HG02870 (cell line): Measurements from ENCODE around the gene GCNT3.
"Not testable (repeated sequence)": the region's sequence is repeated elsewhere in the genome, so short reads cannot be mapped to it uniquely, and the experiment has no call there.

Experiments used
- ATAC-seq: cut with Tn5 transposase; IDR thresholded peaks from one replicate; pipeline ENCODE4 v1.9.1; 2021; ENCODE audit warnings: mild to moderate bottlenecking, moderate library complexity; ENCODE audit not compliant: unreplicated experiment

The GCNT3 gene

GRCh38 chr15:59616379-59616778 is 4.8 kb downstream of the GCNT3 start:
- no peak for ATAC-seq

GRCh38 chr15:59618406-59618805 is 6.8 kb downstream of the GCNT3 start:
- no peak for ATAC-seq

DNA sequence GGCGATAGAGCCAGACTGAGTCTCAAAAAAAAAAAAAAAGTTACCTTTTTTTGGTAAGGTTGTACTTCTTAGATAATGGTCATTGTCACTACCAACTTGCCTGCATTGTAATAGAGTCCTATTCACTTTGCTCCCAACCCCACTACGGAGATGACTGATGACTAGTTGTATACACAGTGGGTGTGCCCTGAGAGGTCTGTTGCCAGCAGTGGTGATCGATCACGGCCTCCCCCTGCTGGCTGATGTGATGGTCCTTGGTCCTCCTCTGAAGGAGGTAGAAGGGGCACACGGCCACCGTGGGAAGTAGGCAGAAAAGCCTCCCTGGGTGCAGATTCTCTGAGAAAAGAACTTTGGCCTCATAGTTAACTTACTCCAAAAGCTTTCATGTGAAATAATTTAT is 10.7 kb downstream of the GCNT3 start:
- no peak for ATAC-seq

- no peak for ATAC-seq
These were observed 21.1 kb downstream of the GCNT3 start for GRCh38 chr15:59632714-59633113.

DNA sequence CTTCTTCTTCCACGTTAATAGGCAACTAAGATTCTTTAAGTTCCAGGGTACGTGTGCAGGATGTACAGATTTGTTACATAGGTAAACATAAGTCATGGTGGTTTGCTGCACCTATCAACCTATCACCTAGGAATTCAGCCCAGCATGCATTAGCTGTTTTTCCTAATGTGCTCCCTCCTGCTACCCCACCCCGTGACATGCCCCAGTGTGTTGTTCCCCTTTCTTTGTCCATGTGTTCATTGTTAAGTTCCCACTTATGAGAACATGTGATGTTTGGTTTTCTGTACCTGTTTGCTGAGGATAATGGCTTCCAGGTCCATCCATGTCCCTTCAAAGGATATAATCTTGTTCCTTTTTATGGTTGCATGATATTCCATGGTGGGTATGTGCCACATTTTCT is 24.6 kb downstream of the GCNT3 start:
- no peak for ATAC-seq

GRCh38 chr15:59637507-59637906 is 25.9 kb downstream of the GCNT3 start:
- not testable (repeated sequence) for ATAC-seq

DNA sequence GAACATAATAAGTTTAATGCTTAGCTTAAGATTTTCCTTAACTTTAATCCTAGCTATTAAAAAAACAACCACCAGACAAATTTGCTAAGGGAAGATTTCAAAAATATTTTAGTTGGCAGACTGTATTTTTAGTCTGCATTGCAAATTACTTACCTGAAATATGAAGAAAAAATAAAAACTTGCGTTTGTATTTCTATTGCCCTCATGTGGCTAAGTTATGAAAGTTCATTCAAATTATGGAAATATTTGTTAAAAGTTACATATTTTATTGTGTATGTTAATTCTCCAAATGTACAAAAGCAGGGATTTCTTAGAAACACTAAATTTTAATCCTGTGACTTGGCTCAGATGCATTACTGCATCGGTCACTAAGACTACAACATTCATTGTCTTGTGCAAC is 30.8 kb downstream of the GCNT3 start:
- no peak for ATAC-seq

DNA sequence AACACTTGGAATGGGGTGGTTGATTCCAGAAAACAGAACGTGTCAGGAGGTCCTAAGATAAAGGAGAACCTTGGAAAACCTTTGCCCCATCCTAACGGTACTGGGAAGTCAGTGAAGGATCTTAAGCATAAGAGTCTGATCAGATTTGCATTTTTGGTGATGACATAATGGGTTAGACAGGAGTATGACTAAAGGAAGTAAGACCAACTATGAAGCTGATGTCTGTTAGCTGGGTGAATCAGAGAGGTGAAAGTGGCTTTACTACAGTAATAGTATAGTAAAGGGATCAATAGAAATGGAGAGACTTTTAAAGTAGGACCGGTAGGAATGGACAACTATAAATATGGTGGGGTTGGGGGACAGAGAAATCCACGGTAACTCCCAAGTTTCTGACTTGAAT is 33.2 kb downstream of the GCNT3 start:
- no peak for ATAC-seq

GRCh38 chr15:59645812-59646211 is 34.2 kb downstream of the GCNT3 start:
- not testable (repeated sequence) for ATAC-seq

- no peak for ATAC-seq
These were observed 34.7 kb downstream of the GCNT3 start for GRCh38 chr15:59646277-59646676.

- ATAC-seq: no peak
These were observed 35.5 kb downstream of the GCNT3 start for GRCh38 chr15:59647085-59647484.

DNA sequence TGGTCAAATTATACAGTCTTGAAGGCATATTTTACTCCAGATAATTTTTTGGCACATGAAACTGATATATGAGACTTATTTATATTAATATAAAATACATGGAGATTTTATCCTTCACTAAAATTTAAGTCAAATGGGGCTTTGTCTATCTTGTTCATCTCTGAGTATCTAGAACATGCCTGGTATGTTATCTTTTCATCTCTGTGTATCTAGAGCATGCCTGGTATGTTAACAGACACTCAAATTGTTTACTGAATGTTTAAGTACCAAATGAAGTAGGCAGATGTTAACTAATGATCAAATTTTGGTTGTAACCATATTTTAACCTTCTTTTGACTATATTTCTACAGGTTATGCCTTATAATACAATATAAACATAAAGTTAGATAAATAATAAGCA is 38.0 kb downstream of the GCNT3 start:
- no peak for ATAC-seq

DNA sequence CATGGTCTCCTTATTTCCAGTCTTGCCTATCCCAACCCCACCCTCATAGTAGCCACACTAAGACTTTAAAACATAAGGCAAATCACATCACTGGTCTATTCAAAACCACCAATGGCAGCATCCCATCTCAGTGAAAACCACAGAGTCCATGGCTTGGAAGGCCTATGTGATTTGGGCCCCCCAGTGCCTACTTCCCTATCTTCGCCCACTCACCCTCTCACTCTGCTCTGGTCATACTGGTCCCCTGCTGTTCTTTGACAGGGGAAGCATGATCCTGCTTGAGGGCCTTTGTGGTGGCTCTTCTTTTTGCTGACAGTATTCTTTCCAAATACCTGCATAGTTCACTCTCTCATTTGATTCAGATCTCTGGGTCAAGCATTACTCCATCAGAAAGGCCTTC is 42.5 kb downstream of the GCNT3 start:
- ATAC-seq: no peak

GRCh38 chr15:59656897-59657634 is 45.5 kb downstream of the GCNT3 start, which contains the start of gene GTF2A2:
TSS of gene GTF2A2 (minus strand) at chr15:59657515. CDS start at chr15:59652277, 5,238 bp downstream.
- ATAC-seq: peak; percentile 96

- no peak for ATAC-seq
These were observed 46.1 kb downstream of the GCNT3 start for GRCh38 chr15:59657635-59658125.

DNA sequence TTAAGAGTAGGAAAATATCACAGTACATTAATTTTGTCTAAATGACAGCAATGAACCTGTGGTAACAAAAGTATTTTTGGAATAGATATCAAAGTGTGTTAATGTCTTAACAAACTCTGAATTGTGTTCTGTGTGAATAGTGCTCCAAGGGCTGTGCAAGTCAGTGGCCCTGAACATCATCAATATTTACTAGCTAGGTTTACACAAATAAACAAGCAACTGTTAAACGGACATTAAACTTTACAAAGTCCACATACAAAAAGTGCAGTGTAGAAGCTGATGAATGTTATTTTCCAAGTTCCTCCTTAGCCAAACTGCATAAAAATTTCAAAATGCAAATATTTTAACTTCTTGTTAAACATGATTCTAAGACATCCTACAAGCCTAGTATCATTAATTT is 47.8 kb downstream of the GCNT3 start:
- ATAC-seq: no peak

DNA sequence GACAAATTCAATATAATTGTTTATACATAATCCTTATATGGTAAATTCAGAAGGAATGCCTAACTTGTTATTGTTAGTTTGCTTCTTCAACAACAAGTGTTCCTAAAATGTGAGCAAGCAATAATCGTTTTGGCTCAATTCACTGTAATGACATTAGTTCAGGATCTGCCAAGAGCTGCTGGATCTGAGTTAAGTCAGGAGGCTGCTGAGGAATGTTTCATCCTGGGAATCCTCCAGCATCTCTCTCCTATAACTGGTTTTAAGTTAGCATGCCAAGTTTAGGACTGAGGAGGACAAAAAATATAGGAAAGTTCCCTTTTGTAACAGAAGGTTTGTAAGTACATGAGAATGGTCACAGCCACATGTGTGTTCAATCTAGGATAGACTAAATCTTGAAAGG is 50.7 kb downstream of the GCNT3 start:
- no peak for ATAC-seq

DNA sequence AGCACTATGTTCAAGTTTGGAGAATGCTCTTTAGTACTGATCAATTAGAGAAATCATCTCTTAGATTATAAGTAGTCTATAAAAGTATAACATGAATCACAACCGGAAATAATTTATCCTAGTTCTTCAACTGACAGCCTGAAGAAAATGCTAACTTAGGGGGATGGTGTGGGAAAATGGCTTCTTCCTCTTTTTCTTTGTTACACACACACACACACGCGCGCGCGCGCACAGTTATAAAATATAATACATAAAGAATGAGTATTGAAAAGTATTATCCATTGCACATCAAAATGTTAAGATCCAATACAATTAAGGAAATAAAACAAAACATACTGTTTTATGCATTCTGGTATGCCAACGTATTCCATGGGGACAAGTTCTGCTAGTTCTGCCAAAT is 57.0 kb downstream of the GCNT3 start:
- no peak for ATAC-seq
